Epidermal melanocyte (primary cell): ENCODE data around the gene CCNE1.
"Not testable (repeated sequence)": the region's sequence is repeated elsewhere in the genome, so short reads cannot be mapped to it uniquely, and the experiment has no call there.

Source experiments
- DNase-seq: peaks from one replicate; pipeline ENCODE4 v3.0.0; 2011; ENCODE audit warnings: low spot score; ENCODE audit not compliant: insufficient read length

CCNE1 gene

GRCh38 chr19:29785955-29786589 is 25.7 kb upstream of the CCNE1 start:
- DNase-seq: no peak

DNA sequence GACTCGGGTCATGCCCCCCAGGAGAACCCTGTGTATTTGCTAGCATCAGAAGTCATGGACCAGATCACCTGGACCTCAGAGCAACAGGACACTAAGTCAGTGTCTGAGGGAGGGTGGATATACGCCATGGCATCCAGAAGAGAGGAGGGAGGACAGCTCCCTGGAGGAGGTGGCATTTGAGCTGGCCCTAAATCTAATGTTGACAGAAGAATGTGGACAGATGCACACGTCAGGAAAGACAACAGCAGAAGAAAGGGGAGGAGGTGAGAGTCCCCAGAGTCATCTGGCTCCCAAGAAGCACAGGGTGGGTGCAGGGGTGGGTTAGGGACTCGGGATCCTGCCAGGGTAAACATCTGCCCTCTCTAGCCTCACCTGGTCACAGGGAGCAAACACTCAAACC is 24.5 kb upstream of the CCNE1 start:
- DNase-seq: no peak

DNA sequence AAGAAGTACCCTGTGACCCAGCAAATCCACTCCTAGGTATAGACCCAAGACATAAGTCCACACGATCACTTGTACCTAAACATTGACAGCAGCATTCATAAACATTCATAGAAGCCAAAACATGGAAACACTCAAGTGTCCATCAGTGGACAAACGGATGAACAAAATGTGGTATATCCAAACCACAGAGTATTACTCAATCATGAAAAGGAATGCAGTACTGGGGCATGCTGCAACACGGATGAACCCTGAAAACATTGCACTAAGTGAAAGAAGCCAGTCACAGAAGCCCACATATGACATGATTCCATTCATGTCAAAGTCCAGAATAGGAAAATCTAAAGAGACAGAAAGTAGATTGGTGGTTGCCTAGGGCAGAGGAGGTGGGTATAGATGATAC is 22.8 kb upstream of the CCNE1 start:
- no peak for DNase-seq

GRCh38 chr19:29793116-29793727 is 18.6 kb upstream of the CCNE1 start:
- no peak for DNase-seq

DNA sequence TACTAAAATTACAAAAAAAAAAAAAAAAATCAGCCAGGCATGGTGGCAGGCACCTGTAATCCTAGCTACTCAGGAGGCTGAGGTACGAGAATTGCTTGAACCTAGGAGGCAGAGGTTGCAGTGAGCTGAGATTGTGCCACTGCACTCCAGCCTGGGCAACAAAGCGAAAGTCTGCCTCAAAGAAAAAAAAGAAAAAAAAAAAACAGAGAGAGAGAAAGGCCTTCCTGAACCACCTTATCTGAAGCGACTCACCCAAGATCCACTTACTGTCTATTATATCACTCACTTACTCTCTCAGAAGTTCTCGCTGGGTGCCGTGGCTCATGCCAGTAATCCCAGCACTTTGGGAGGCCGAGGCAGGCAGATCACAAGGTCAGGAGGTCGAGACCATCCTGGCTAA is 17.3 kb upstream of the CCNE1 start:
- not testable (repeated sequence) for DNase-seq

DNA sequence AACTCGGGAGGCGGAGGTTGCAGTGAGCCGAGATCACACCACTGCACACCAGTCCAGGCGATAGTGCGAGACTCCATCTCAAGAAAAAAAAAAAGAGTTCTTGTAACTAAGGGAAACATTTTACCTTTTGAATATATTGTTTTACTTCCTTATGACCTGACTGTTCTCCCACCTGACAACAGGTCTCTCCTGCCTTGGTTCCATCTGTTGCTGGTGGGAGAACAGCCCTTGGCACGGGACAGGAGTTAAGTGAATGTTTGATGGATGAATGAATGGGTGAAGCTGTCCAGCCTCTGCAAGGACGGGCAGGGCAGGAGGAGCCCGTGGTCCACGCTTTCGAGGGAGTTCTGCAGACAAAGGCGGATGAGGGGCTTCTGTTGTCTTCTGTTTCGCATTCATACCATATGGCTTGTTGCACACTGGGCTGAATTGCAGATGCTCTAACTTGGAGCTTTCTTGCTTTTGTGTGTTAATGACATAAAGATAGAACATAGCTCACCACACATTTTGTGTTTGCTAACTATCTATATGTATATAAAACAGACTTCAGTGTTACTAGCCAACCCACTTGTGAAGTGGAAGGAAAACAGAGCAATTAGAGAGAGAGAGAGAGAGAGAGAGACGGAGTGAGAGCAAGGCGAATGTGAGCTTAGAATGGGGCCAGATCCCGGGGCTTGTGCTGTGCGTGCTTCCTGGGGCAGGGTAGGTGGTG is 16.2 kb upstream of the CCNE1 start:
- DNase-seq: no peak

GRCh38 chr19:29796173-29796573 is 15.6 kb upstream of the CCNE1 start:
- DNase-seq: no peak

DNA sequence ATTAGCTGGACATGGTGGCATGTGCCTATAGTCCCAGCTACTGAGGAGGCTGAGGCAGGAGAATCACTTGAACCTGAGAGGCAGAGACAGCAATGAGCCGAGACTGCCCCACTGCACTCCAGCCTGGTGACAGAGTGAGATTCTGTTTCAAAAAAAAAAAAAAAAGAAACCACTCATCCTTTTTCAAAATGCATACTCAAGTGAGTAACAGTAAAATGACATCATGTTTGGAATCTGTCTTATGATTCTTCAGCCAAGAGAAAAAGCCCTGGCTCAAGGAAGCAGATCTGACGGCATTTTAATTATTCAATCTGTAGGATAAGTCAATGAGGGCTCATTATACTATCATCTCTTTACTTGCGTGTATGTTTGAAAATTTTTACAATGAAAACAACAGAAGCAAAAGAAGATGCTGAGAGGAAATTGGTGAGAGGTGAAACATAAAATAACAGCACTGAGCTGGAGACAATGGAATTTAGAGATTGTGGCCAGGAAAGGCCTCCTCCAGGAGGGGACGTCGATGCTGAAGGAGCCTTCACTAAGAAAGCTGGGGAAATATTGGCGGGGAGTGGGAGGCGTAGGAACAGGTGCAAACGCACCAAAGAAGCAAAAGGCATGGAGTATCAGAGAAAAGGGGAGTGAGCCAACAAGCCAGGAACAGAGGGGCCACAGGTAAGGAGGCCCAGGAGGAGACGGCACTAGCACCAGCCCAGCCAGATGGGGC is 12.9 kb upstream of the CCNE1 start:
- no peak for DNase-seq

- DNase-seq: no peak
These were observed 11.5 kb upstream of the CCNE1 start for GRCh38 chr19:29800100-29800825.

GRCh38 chr19:29803951-29804350 is 7.8 kb upstream of the CCNE1 start:
- not testable (repeated sequence) for DNase-seq

GRCh38 chr19:29804493-29804892 is 7.3 kb upstream of the CCNE1 start:
- DNase-seq: no peak

DNA sequence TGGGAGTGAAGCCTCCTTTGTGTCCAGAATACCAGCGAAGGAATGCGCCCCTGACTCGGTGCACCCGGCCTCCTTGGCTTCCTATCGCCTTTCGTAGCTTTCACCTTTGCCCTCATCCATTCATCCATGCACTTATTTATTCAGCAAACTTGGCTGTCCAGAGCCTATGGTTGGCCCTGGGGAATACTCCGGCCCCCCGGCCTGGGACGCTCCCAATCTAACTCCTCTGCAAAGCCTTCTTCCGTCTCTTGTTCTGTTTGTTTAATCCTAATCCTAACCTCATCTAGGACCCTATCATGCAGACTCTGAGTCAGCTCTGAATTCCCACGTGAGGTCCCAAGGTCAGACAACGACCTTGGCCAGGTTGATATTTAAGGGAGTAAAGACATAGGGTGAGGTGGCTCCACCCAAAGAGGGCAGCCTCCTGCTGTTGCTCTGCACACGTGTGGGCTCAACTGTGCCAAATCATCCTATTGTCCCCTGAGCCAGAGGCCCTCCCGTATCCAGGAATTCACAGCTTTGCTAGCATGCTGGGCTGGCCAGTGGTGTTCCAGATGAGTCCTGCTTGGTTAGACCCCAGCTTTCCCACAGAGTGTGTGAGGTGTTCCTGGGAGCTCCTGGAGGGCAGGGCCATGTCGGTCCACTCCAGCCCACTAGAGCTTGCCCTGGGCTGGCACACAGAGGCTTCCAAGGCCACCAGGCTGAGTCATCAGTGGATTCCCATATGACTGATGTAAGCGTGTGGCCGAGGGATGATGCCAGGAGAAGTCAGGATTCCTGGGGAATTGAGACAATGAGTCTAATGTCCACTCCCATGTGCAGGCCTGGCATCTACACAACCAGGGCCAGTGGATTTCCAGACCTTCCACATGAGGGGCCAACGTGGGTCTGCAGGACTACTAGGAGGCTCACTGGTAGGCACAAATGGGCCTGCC is 6.5 kb upstream of the CCNE1 start:
- DNase-seq: no peak

- DNase-seq: no peak
These were observed 5.5 kb upstream of the CCNE1 start for GRCh38 chr19:29806098-29806866.

DNA sequence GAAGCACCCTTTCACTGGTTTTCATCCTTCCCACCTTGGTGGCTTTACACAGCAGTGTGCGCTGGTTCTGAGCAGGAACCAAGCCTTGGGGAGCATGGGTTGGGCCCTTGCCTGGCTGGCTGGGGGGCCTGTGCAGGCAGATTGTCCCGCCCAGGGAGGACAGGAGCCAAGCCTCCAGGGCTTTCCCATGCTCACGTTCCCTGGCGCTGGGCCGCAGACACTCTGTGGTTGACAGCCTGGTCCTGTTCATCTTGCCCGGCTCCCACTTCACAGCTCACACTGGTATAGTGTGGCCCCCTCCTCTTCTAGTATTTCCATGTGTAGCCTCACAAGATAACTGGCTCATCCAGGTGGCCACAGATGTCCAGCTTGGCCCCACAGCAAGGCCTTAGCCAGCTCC is 4.6 kb upstream of the CCNE1 start:
- no peak for DNase-seq

GRCh38 chr19:29807870-29808405 is 3.9 kb upstream of the CCNE1 start:
- DNase-seq: no peak

DNA sequence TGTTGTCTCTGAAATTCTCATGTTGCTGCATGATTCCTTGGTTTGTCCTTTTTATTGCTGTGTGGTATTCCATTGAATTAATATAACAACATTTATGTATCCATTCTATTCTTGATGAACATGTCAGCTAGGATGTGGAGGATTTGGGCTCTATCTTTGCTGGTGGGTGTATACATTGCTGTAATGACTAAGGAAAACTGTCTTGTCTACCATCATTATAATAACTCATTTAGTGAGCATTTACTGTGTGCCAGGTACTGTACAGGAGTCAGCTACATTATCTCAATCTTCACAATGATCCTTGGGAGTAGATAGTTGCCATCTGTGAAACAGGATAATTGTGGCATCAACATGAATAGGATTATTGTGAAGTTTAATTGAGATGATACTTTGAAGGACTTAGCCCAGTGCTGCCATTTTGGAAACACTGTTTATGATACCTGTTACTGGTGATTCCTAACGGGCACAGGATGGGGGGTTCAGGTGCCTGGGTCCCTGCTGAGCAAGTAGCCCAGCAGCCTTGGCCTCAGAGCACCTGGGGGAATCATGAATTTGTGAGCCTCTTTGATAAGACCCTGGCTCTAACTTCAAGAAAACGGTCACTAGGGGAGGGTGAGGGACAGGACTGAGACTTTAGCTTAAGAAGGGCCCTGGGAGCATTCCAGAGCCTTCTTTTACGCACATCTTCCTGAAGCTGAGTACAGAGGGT is 1.8 kb upstream of the CCNE1 start:
- no peak for DNase-seq

GRCh38 chr19:29810504-29810871 is 1.3 kb upstream of the CCNE1 start:
- no peak for DNase-seq

DNA sequence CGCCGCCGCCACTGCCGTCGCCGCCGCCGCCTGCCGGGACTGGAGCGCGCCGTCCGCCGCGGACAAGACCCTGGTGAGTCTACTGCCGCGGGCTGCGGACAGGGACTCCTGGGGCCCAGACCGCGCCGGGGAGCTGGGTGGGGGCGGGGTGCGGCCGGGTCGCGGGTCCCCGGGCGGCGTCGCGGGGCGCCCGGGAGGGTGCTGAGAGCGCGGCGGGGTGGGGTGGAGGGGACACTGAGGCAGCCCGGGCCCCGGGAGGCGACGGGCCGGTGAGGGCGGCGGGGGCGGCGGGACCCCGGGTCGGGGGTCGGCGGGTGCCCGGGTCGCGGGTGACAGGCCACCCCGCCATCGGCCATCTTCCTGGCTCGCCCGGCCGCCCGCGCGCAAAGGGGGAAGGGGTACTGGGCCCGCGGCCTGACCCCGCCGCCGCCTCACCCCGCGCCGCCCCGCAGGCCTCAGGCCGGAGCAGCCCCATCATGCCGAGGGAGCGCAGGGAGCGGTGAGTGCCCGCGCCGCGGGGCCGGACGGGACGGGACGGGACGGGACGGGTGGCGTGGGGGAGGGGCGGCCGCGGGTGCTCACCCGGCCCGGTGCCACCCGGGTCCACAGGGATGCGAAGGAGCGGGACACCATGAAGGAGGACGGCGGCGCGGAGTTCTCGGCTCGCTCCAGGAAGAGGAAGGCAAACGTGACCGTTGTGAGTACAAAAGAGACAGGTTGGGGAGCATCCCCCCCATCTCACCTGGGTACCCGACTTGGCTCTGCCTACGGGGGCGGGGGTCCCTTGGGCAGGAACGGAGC is 489 bp downstream of the CCNE1 start:
- no peak for DNase-seq
